GM19468 (cell line): ENCODE results near the gene PLEKHA7.
"Not testable (repeated sequence)": the region's sequence is repeated elsewhere in the genome, so short reads cannot be mapped to it uniquely, and the experiment has no call there.

Source experiments
- ATAC-seq: cut with Tn5 transposase; IDR thresholded peaks from one replicate; pipeline ENCODE4 v1.9.1; 2021; ENCODE audit warnings: mild to moderate bottlenecking, moderate library complexity, moderate number of reproducible peaks; ENCODE audit not compliant: unreplicated experiment; ENCODE audit errors: extremely low read depth

Gene PLEKHA7

DNA sequence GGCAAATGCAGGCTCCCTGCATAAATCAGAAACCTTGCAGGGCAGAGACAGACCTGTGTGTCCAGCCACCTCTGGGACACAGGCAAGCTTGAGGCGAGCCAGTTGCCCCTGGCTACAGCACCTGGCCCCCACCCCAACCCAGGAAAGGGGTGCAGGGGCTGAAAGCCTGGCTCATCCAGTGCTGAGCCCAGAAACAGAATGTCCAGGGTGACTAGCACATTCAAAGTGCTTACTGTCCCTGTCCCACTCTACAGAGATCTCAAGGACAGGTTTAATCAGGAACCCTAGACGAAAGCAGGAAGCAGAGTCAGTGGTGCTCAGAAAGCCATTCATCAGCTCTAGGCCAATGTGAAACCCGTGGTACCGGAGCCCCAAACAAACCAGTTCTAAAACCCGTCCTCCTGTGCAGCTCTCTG is 31.9 kb downstream of the PLEKHA7 start:
- no peak for ATAC-seq

DNA sequence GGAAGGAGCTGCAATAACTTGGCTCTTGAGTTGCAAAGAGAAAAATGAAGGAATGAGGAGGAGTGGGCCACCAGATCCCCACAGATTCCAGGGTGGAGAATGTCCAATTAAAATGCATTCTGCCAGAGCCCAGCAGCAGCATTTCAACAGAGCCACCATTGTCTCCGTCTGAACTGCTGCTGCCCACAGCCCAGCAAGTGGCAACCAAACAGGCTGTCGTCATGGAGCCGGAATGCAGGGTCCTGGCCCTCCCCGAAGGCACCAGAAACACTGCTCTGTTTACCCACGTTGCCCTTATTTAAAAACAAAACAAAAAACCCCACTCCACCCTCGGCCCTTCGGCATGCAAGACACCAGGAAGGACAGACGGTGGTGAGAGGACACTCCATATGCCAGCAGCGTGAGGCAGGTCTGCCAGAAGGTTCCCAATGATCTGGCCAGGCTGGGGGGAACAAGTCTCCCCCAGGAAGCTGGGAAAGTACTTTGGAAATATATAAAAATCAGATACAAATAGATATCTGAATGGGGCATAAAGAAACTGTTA is 32.5 kb downstream of the PLEKHA7 start:
- no peak for ATAC-seq

DNA sequence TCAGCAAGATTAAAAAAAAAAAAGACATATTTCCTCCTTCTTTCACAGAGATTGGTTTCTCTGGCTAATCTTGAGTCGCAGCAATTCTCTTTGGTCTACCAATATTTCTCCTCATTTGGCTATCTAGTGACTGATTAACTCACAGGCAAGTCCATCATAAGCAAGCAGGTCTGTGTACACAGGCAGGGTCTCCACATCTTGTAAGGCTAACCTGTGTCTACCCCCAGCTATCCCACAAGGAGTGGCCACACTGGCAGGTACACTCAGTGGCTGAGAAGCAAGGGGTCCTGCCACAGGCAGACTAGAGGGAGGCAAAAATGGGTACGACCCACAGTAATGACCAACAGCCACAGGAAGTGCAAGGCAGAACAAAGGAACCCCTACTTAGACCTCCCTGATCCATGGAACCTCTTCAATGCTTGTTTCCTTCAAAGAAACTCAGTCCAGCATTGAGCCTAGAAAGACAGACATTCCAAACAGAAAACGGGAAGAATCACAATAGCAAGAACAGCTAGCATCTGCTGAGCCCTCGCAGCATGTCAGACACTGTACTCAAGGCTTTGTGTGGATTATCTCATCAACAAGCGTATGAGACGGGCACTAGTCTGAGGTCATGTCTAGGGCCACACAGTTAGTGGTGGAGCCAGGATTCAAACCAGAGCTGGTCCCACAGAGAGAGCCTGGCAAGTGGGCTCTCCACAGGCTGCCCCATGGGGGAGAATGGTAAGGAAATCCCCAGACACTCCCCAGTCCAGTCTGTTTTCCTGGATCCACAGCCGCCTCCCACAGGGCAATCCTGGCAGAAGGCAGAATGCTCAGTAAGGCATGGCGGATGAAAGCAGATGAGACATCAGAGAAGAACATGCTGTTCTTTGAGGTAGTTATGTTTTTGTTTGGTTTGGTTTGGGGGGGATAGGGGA is 34.3 kb downstream of the PLEKHA7 start:
- no peak for ATAC-seq

DNA sequence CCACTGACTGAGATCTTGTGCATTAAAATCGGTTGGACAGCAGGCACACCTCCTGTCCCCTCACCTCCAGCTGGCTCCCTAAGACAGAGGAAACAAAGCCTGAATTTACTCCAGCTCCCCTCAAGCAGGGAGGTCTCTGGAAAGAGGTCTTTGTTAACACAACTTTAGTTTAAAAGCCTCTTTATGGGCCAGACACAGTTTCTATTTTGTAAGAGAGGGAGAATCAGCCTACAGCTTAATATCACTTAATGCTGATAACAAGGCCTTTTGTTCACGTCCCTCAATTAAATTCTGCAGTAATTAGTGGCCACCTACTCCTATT is 36.3 kb downstream of the PLEKHA7 start:
- no peak for ATAC-seq

DNA sequence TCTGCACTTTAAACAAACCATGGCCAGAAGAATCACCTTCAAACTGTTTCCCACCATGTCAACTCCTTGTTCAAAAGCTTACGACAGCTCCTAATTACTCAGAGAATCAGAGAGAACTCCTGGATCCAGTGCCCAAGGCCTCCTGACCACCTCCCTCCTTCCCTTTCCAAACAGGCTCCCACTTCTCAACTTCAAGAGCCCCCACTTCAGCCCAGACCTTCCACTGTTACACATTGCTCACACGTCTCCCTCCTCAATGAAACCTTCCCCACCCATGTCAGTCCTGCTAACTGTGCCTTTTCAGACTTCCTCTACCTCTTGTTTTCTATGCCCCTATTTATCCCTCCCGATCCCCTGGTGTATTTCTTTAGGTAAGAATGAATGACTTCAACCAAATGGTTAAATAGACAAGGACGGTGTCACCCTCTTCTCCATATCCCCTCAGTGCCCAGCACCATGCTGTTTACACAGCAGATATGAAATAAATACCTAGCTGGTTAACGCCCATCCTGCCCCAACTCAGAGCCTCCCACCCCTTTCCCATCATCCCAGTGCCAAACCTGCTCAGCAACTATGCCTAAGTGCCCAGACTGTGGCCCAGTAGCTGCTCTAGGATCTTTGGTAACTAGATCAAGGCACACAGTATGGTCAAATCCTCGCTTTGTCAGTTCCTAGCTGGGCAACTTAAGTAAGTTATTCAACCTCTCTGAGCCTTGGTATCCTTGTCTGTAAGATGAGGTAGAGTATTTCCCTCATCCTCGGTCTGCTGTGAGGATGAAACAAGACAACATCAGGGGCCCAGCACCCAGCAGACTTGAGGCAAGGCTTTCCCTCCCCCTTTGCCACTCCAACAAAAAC is 36.8 kb downstream of the PLEKHA7 start:
- ATAC-seq, result no peak

DNA sequence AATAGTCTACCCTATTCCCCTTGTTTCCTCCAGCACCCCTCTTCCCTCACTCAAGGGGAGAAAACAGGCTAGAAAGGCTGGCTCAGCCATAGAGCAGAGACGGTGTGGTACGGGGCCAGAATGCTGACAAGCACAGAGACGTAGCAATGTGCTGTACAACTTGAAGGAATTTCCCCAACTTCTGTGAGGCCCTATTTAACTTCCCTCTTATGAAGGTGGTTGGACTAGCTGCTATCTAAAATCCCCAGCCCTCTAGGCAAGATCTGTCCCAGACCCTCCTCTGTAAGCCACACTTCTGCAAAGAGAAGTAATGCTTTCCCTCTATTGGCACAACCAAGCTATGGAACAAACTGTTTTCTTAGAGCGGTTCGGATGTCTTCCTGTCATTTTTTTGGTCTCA is 37.8 kb downstream of the PLEKHA7 start:
- no peak for ATAC-seq

DNA sequence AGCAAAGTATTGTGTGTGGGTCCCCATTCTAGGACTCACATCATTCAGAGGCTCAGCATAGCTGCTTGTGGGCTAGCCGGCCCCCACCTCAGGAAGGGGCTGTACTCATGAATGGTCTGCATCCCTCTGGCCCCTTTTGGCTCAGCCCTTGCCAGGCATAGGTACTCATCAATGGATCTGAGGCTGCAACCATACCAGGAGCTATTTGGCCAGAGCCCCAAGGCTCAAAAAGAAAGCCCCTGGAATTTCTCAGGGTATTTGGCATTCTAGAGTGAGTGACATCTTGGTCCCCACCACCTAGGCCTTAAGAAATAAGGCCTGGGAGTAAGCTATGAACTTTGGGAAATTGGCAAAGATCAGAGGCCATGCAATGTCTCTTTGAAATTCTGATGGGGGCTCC is 38.3 kb downstream of the PLEKHA7 start:
- no peak for ATAC-seq

DNA sequence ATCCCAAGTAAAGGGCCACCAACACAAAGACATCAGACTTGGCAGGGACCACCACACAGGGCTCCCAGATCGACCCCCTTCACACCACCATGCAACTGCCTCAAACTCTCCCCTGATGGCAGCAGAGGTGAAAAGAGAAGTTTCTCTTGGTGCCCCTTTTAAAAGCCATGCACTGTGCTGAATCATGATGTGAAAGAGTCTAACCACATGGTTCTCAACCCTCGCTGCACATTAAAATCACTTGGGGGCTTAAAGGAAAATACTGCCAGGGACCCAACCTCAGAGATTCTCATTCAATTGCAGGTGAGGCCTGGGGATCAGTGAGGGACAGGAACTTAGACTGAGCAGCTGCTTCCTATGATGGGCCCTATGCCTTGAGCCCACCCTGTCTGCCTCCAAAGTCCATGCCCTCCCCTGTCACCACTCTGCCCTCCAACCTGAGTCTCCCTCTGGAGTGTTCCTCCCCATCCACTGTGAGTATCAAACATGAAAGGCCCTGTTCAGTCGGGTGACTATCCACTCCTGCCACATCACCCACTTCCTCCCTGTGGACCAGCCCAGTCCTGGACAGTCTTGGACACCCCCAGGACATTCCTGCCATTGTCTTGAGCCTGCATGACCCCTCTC is 40.8 kb downstream of the PLEKHA7 start:
- ATAC-seq, result no peak

DNA sequence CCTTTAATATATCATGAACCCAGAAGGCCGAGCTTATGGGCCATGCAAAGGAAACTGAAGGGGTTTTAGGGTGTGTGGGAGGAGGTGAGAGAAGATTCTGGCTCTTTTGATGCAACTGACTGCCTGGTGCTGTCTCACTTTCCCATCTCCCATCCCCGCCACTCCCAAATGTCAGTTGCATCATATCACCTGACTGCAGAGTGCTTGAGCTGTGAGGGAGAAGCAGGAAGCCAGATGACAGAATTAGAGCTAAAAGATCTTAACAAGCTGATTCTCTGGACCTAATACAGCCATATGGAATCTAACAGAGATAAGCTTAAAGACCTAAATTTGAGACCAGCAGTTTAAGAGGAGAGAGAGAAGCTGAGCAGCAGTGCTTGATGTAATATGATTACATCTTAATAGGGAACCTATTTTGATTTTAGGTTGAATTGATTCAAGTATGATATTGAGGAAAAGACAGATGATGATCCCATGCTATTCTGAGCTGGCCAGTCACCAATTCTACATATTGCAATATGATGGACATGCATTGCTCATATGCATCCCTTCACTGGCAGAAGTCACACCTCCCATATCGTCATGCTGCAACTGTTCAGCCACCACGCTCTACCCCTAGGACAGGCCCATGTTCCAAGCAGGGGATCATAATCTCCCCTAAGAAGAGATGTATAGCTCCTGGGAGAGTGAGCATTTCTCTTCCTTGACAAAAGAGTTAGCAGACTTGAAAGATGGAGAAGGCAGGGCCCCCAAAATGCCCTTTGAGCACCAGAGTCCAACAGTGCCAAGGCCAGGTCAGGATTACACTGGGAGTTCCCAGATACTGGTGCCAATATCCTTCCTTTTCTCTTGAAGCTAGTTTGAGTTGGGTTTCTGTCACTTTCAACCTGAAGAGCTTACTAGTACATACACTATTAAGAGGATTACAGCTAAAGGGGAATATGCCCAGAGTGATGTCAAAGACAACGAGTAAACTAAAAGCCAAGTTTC is 44.9 kb downstream of the PLEKHA7 start:
- no peak for ATAC-seq

DNA sequence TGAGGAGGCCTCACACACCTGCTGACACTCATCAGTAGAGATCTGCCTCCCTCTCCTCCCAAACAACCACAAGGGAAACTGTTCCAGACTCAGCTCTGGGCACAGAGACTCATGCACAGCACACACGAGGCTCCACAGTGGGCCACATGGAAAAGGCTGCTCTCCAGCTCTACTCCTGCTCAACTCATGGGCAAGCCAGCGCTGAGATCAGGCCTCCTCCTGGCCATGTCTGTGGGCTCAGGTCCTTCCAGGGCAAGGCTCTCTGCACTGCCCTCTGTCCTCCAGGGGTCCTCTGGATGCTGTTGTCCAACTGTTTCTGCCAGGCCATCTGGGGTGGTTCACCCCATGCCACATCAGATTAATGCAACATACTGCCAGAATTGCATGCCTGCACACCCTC is 46.0 kb downstream of the PLEKHA7 start:
- ATAC-seq, result no peak

DNA sequence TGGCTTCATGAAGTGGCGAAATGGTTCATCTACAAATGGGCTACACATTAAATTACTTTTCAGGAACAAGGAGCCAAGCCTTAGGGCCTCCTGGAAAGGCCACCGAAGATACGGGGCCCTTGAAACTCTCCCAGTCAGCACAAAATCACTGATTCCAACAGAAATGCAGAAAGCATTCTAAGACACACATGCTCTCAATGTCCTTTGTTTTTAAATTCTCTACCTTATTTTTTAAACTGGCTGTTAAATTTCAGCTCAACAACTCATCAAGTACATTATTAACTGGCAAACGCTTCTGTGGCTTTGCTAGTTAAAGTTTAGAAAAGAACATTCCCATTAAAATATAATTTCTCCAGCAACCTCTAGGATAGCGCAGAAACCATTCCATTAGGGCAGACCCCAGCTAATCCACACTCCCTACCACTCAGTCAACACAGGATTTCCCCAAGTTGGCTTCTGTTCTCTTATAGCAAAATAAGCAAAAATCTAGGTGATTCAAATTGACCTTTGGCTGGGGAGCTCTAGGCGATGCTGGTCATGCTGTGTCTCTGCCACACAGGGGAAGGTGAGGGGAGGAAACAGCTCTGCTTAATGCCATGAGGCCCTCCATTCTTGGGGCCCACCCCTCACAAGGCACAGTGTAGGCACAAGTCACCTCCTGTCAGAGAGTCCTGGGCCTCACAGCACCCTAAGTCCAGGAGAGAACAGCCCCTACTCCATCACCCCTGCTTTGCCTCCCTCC is 47.1 kb downstream of the PLEKHA7 start:
- no peak for ATAC-seq

DNA sequence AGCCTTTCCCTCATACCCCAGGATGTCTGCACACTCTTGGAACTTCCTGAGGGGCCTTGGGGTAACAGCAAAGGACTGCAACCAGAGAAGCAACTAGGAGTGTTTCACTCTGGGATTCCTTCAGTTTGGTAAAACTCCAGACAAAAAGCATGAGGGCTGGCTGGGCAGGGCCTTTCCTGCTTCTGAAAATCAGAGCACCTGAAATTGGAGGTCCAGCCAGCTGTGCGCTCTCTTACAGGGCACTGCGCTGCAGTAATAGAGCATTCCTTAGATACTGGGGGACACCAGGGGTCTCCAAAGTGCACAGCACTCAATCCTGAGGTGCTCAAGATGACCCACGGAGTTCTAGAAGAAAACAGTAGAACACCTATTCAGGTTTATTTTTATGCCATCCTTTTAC is 49.7 kb downstream of the PLEKHA7 start:
- no peak for ATAC-seq

DNA sequence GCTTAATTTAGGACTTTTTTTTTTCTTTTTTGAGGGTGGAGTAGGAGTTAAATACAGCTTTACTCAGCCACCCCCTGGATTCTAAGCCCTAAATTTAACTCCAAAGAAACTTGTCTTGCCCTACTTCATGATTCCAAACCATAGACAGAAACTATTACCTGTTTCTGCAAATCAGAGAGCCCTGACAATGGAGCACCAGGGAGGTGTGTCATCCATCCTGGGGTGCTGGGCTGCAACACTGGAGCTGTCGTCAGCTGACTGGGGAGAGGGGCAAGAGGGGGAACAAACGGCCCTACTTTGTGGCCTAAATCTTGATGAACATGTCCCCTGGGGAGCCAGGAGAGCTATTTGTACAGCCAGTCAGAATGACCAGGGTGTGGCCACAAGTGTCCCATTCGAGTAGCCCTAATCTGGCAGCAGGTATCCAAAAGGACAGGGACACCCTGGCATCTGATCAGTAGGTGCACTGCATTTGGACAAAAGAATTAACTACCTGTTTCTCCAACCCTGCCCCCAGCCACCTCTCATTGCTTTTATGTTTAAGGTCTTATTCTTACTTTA is 50.8 kb downstream of the PLEKHA7 start:
- ATAC-seq, result no peak

DNA sequence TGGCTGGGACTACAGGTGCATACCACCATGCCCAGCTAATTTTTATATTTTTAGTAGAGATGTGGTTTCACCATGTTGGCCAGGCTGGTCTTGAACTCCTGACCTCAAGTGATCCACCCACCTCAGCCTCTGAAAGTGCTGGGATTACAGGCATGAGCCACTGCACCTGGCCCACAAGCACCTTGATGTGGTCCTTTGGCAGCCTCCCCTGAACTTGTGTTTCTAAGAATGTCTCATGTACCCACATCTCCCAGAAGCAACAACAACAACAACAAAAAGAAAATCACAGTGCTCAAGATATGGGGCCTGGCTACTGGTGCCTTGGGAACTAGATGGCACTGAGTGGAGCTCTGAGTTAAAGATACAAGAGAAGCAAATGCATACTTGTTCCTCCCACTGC is 51.6 kb downstream of the PLEKHA7 start:
- ATAC-seq, result not testable (repeated sequence)

DNA sequence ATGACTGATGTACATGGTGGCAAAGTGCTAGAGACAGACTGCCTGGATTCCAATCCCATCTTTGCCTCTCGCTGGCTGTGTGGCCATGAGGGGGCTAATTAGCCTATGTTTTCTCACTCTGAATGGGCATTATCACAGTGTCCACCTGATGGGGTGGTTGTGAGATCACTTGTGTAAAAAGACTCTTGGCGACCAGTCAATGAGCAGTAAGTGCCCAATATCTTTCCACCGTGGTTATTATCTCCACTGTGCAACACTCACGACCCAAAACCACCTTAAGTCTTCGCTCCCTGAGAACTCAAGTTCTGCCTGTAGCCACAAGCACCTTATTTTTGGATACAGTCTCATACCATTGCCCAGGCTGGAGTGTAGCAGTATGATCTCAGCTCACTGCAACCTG is 52.1 kb downstream of the PLEKHA7 start:
- ATAC-seq, result no peak

DNA sequence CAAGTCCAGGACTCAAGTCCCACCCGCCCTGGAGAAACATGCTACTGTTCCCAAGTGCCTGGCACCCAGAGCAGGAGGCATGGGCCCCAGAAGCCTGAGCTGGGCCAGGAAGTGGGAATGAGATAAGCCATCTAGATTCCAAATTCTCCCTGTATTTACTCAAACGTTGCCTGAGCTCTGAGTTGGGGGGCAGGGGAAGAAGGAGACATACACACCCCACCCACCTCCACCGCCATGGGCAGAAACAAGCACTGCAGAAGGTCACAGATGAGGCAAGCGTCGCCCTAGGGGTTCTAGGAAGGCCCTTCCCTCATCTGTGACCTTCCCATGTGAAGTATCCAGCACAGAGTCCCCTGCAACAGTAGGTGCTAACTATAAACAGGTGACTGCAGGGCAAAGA is 54.0 kb downstream of the PLEKHA7 start:
- ATAC-seq, result no peak

DNA sequence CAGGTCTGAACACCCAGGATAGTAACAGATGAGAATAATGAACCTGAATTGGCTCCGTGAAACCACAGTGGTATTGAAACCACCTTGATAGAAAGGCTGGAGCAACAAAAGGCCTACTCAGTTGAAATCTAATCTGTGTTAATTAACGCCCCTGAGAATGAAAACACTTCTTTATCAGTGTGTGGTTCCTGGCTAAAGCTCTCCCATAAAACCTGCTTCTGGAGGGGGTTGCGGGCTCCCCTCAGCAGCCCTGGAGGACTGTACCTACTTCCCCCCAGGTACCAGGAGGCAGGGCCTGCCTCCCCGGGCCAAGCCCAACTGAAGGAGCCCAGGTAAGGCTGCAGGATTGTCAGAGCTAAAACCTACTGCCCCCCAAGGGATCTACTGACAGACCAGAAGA is 54.6 kb downstream of the PLEKHA7 start:
- no peak for ATAC-seq

DNA sequence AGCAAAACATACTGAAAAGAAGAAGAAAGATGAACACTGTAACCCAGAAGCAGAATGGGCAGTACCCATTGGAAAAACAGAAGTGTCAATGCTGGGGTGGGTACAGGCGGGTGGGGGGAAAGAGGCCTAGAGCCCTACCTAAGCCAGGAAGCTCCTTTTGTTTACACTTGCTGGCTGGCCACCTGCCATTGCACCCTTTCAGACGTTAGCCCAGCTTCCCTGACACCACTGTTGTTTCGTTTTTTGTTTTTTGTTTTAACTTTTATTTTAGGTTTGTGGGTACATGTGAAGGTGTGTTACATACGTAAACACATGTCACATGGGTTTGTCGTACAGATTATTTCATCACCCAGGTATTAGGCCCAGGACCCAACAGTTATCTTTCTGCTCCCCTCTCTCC is 55.4 kb downstream of the PLEKHA7 start:
- no peak for ATAC-seq
